ENCODE data around the gene MMP28.
A peak's percentile ranks its signal among the peaks of the same experiment; 100 is the strongest.

Gene MMP28, protein sequence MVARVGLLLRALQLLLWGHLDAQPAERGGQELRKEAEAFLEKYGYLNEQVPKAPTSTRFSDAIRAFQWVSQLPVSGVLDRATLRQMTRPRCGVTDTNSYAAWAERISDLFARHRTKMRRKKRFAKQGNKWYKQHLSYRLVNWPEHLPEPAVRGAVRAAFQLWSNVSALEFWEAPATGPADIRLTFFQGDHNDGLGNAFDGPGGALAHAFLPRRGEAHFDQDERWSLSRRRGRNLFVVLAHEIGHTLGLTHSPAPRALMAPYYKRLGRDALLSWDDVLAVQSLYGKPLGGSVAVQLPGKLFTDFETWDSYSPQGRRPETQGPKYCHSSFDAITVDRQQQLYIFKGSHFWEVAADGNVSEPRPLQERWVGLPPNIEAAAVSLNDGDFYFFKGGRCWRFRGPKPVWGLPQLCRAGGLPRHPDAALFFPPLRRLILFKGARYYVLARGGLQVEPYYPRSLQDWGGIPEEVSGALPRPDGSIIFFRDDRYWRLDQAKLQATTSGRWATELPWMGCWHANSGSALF

DNA sequence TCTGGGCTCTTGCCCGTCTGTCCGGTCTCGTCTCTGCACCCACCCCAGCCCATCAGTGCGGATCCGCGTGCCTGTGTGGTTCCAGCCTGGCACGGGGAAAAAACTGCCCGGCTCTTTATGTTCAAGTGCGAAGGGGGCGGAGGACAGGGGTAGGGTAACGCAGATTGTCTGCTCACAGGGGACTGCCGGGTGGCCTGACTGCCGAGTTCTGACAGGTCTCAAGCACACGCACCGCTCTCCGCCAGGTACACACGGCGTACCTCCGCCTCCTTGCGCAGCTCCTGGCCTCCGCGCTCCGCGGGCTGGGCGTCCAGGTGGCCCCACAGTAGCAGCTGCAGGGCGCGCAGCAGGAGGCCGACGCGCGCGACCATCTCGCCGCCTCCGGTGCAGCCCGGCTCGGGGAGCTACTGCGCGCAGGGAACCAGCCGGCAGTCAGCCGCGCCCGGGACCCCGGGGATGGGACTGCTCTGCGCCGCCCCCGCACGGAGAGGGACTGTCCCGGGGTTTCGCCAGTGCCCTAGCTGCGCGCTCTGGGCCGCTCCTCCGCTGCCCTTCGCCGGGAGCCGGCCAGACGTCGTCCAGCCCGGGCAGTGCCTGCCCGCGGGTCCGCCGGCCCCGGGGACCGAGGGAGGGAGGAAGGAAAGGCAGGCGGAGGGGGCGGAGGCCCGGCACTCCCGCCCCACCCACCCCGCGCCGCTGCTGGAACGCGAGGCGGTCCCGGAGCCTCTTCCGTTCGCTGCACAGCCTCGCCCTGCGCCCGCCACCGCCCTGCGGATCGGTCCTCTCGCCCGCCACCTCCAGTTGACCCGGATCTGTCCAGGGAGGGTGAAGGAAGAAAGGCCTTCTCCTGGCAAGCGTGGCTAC, at the start of gene MMP28:
Gene MMP28, minus strand, starts transcription at position 635 of the 864 bp plus-strand sequence. Its CDS starts 264 bp downstream, at position 371.
- peak in 1 of 2 donors; percentile 19 for DNase-seq (ENCODE audit: low read depth in 2 of 2)

DNA sequence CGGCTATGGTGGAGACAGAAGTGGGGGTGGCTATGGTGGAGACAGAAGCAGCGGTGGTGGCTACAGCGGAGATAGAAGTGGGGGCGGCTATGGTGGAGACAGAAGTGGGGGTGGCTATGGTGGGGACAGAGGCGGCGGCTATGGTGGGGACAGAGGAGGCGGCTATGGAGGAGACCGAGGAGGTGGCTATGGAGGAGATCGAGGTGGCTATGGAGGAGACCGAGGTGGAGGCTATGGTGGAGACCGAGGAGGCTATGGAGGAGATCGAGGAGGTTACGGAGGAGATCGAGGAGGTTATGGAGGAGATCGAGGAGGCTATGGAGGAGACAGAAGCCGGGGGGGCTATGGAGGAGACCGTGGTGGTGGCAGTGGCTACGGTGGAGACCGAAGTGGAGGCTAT, 49.1 kb upstream of the MMP28 start:
- DNase-seq (ENCODE audit: low read depth in 2 of 2) = no peak

DNA sequence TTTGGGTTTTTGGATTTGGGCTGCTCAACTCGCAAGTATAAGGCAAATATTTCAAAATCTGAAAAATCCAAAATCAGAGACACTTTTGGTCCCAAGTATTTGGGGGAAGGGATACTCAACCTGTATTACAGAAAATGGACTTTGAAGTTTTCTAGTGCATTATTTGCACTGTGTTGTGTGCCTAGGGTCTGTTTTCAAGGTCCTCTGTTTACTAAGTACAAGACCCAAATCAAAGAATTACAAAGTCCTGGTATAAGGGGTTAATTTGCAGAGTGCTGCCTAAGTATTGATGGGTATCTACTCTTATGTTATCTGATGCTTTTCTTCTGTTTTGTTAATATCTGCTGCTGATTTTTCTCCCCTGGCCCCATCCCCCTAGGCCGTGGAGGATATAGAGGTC, 48.3 kb upstream of the MMP28 start:
- DNase-seq (ENCODE audit: low read depth in 2 of 2) = no peak

DNA sequence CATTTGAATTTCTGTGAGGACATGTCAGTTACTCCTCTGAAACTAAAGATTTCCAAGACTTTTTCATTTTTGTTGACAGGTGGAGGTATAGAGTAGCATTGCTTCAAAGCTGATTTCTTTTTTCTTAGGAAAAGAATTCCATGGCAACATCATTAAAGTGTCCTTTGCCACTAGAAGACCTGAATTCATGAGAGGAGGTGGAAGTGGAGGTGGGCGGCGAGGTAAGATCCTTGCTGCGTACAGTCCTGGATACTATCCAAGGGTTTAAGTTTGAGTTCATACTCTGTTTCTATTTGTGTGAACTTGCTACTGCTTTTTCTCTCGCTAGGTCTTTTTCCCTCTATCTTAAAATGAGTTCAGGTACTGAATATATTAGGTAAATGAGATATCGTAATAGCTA, 46.8 kb upstream of the MMP28 start:
- no peak for DNase-seq (ENCODE audit: low read depth in 2 of 2)

DNA sequence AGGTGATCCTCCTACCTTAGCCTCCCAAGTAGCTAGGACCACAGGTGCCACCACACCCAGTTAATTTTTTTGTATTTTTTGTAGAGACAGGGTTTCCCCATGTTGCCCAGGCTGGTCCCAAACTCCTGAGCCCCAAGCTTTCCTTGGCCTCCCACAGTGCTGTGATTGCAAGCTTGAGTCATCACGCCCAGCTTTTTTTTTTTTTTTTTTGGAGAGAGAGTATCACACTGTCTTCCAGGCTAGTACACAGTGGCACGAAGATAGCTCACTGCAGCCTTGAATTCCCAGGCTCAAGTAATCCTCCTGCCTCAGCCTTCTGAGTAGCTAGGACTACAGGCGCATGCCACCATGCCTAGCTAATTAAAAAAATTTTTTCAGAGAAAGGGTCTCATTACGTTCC, 46.1 kb upstream of the MMP28 start:
- no peak for DNase-seq (ENCODE audit: low read depth in 2 of 2)

DNA sequence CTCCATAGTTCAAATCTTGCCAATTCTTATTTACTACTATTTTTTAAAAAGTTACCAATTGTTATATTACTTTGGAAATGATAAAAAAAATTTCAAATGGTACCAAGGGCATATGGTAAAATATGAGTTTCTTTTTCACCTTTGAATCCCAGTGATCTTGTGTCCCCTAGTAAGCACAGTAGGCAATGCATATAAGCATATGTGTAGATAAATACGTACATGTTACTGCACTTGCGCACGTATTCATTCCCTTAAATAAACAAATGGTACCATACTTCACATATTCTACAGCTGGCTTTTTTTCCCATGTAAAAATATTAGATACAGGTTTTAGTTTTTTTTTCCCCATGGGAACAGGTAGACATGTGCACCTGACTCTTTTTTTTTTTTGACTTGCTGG, 45.7 kb upstream of the MMP28 start:
- DNase-seq (ENCODE audit: low read depth in 2 of 2) = no peak

DNA sequence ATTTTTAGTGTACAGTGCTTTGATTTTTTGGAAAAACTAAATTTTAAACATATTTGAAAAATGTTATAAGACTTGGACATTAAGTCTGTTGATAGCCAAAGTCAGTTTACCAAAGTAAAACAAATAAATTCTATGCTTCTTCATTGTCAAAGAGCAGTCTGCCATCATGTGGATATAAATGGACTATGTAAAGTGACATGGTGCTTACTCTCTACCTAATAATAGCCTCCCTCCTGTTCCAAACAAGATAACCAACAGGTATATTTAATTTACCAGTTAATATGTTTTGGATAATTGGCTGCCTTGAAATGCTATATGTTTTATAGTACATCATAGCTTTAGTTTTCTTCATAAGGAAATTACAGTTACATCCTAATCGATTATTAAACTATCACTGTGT, 29.8 kb upstream of the MMP28 start:
- no peak for DNase-seq (ENCODE audit: low read depth in 2 of 2)

DNA sequence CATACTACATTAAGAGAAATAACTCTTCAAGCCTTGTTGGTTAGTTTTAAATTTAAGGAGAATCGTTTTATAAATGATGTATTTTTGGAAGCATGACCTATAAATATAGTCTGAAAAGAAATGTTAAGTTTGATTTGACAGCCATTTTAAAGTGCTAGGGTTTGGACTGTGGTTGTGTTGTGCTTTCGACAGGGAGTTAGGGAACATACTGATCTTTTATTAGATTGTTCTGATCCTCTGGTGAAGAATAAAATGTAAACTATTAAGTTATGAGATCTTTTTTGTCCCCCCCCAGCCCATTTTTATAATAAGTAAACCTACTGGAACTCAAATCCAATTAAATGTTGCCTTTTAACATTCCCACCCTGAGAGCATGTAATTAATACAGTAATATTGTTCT, 25.9 kb upstream of the MMP28 start:
- no peak for DNase-seq (ENCODE audit: low read depth in 2 of 2)

DNA sequence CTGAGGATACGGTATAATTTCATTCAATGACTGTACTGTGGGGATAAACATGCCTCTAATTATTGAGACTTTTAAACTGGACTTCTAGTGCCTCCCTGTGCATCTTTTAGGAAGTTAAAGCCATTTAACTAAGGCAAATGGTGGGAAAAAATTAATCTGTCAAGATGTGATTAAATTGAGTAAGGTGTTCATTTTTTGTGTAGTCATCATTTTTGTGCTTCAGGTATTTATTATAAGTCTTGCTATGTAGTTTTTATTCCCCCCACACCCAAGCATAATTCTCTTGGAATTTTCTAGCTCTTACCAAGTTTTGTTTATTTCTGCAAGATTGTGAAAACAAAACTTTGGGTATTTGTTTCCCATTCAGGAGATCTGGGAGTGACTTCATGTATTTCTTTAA, 24.0 kb upstream of the MMP28 start:
- DNase-seq (ENCODE audit: low read depth in 2 of 2) = no peak

DNA sequence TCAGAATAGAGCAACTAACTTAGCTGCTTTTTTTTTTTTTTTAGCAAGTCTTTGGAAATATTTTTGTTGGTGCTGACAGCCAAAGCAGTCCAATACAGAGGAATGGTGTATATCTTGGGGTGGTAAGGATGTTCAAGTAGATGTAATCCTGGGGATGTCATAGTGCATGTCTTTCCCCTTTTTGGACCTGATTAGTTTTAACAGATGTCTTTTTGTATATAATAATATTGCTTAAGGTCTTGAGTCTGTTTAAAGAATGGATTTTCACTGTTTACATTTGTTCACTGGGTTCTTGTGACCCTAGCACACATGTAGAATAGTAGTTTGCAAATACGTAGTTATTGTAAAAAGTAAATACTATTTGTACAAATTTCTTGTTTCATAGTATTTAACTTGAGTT, 21.8 kb upstream of the MMP28 start:
- no peak for DNase-seq (ENCODE audit: low read depth in 2 of 2)

DNA sequence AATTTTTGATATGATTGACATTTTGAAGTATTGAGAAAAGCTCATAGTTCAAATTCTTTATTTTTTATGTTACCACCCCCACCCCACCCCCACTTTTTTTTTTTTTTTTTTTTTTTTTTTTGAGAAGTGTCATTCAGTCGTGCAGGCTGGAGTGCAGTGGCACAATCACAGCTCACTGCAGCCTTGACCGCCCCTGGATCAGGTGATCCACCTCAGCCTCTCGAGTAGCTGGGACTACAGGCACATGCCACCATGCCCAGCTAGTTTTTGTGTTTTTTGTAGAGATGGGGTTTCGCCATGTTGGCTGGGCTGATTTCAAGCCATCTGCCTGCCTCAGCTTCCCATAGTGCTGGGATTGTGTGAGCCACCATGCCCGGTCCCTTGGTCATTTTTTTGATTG, 21.3 kb upstream of the MMP28 start:
- DNase-seq (ENCODE audit: low read depth in 2 of 2) = no peak

DNA sequence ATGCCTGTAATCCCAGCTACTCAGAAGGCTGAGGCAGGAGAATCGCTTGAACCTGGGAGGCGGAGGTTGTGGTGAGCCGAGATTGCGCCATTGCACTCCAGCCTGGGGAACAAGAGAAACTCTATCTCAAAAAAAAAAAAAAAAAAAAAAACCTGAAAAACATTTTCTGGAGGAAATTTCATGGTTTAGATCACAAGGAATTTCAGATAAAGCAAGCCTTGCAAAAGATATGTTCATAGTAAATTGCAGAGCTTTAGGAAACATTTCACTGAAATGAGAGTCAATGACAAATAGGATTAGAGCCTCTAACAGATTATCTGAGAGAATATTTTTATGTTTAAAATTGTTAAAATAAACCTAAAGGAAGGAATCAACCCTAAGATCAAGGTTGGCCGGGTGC, 17.0 kb upstream of the MMP28 start:
- DNase-seq (ENCODE audit: low read depth in 2 of 2) = no peak

DNA sequence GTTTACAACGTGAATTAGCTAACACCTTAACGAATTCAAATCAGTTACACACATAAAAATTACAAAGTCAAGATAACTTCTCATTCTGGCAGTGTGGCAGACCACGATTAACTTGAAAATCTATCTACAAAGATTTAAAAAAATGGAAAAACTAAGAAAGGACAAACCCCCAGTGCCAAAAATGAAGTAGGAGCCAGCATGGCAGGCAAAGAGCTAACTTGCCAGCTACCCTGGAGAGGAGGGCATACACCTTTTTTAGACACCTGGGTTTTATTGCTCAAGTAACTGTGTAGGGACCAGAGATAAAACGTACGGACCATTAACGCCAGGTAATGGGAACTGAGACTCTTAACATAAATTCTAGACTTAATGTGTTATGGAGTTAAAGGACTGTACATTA, 16.3 kb upstream of the MMP28 start:
- no peak for DNase-seq (ENCODE audit: low read depth in 2 of 2)

DNA sequence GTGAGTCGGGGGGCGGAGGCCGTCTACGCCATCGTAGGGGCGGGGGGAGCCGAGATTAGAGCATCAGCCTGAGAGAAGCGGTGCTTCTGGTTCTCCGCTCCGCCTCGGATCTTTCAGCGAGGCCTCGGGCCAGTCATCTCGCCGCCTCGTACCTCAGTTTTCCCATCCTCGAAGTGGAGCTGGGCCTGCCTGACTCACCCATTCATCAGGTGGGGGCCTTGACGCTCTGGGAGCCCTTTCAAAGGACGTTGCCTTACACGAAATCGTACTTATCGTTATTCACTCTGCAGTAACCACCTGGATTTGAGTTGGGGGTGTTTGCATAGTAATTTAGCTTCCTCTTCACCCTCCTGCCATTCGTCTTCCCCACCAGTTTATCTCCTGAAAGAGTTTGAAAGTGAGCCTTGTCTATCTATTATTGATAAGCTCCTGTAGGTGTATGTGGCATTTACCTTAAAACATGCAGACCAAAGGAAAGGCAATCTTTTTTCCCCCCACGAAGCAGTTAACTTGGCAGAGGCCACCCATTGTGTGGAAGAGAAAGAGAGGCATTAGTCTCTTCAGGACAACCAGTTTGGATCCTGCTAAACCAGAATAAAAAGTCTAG, 14.5 kb upstream of the MMP28 start:
- no peak for DNase-seq (ENCODE audit: low read depth in 2 of 2)

DNA sequence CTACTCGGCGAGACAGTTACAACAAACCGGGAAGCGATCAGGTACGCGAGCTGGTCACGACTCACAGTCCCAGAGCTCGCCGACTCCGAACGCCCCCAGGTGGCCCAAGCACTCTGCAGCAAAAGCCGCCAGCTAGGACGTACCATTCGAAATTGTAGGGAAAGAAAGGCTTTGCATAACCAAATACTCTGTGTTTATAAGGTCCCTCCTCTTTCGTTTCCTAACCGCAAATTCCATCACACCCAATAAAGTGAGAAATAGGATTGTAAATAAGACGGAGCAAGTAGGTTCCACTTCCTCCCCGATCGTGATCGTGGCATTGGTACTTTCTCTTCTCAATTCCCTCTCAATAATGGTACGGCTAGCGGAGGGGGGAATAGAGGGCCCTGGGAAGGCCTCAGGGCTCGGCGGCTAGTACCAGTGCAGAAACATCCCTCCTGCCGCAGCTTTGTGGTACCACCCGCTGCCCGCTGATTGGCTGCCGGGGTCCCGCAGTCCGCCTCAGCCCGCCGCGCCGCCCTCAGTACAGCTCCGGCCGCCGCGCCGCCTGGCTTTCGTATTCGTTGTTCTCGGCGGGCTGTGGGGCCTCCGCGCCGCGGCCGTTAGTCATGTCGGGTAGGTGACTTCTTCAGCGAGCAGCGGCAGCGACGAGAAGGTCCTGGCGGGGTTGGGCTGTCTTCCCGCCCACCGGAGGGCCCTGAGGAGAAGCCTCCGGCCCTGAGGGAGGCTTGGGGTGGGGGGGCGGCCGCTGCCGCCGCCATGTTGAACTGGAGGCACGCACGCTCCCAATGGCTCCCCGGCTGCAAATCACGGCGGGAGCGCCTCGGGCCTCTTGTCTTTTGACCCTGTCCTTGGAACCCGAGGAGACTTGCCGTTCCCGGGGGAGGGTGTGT, 13.8 kb upstream of the MMP28 start, which contains the start of gene TAF15:
Gene TAF15, plus strand, starts transcription at position 523 of the 893 bp plus-strand sequence. Its CDS starts 86 bp downstream, at position 609.
- DNase-seq (ENCODE audit: low read depth in 2 of 2) = peak; percentile 93

DNA sequence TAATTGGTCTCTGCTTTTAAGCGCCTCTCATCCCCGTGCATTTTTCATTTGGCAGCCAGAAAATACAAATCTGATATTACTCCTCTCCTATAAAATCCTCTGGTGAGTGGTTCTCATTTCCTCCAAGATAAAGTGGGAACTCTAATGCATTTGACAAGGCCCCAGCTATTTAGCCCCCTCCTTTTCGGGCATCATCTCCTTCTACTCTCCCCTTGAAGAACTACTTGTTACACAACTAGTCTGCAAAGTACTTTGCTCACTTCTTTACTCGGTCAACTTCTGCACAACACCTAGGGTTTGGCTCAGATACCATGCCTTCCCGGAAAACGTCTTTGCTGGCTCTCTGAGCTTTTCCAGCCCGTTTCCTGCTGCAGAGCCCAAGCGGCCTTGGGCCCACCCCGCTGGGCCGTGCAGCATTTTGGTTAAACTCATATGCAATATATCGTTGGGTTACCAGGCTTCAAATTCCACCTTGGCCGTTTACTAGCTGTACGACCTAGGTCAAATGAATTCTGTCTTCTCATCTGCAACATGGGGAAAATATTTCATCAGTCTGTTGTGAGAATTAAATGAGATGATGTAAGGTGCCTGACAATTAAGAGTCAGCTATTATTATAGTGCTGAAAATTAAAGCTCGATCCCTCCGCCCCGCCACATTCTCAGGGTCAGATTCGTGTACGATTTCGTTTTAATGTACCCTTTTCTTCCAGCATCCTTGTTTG, 13.0 kb upstream of the MMP28 start:
- no peak for DNase-seq (ENCODE audit: low read depth in 2 of 2)

DNA sequence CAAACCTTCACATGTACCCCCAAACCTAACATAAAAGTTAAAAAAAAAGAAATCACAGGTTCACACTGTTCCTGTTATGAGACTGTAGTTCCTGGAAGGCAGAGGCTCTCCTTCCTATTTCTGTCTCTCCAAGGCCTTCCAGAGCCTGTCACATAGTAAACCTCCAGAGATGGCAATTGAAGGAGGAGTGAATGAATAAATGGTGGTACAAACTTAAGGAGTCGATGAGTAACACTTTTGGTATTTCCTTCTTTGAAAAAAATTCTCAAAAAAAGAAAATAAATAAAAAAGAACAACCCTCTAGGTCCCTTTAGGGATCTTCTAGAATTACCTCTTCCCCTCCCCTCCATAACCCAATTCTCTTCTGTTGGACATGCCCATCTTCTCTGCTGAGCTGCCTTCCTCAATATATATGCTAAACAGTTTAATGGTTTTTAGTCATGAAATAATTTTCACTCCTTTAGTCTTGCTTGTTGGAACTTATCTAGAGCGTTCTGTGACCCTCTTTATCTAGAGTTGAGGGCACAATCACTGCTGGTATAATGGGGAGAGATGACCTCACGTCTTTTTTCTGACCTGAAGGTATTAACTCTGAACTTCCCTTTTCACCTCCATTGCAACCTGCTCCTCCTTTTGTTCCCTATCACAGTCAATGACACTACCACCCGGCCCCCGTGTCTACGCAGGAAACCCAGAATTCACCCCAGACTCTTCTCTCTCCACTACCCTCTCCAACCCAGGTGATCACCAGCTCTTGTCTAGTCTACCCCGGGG, 12.1 kb upstream of the MMP28 start:
- DNase-seq (ENCODE audit: low read depth in 2 of 2) = no peak

DNA sequence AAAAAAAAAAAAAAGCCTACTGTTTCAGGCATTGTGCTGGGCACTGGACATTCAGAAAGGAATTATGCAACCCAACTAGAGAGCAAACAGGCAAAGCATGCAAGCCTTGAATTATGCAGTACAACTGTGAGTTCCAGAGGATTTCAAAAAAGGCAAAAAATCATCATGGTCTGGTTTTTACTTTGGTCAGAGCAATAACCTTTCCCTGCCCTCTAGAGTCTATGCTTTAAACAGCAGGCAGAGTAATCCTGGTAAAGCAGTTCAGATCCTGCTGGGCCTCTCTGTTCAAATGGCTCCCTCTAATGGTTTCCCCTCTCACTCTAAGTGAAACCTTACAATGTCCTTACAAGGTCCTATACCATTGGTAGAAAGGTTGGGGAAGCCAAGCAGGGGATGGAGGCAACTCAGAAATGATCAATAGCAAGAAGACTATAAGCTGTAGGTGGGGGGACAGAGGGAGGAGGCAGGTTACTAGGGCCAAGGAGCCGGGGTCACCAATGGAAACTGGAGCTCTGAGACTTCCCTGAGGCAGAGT, 9.3 kb upstream of the MMP28 start:
- no peak for DNase-seq (ENCODE audit: low read depth in 2 of 2)

DNA sequence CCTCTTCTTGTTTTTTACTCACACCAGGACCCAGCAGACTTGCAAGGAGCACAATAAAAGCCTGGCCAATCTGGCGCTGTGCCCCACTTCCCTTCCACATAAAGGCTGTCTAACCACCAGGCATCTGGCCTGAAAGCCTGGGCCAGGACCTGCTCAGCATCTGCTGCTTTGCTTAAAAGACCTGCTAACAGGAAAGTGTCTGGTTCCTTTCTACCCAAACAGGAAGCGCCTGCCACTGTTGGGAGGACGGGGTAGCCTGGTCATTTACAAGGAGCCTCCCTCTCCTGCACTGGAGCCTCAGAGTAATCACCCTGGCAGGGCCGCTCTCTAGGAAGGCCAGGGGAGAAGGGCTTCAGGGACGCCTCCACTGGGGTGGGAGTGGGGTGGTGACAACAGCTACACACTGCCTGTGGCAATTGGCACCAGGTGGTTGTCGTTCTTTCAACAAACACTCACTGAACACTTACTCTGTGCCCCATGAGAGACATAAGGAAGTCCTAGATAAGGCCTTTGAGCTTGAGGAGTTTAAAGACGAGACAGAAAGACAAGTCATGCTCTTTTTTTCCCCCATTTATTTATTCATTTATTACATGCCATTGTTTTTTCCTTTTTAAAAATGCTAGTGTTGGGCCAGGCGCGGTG, 6.3 kb upstream of the MMP28 start:
- DNase-seq (ENCODE audit: low read depth in 2 of 2) = no peak
